Thyroid gland (tissue), 4 donors: Measurements from ENCODE around the gene THSD7A.

Experiments
- POLR2A ChIP-seq, 2 donors: fragments of 450-650 bp; IDR thresholded peaks; one replicate each; pipeline ENCODE4 v1.6.1; 2017; ENCODE audit warnings: antibody characterized with exemption in 2 of 2, mild to moderate bottlenecking in 2 of 2, moderate library complexity in 1 of 2
- TF ChIP-seq, protein P1 (sequence below), 6 experiments: fragments of 200-600 bp in 3 of 6; fragments of 450-650 bp in 3 of 6; sonication (generic) in 3 of 6; IDR thresholded peaks; one replicate each; pipeline ENCODE4 v1.5.1; 2016 to 2019; ENCODE audit warnings: antibody characterized with exemption in 6 of 6, mild to moderate bottlenecking in 2 of 6, inconsistent platforms in 1 of 6, moderate library complexity in 1 of 6

DNA sequence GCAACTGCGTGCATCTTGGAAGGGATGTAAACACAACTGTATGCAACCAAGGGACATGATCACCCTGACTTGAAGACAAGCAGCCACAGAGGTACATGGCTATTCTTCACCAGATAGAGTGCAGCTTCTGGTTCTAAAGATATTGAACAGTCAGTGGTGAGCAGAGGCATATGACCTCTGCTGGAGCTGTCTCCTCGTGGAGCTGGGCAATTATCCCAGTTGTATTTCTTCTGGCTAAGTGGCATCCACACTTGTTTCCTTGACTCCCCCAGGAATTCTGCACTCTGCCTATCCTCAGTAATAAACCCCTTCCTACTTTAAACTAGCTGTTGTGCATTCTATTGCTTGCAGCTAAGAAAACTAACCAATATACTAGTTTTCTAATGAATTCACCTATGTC lies 216.8 kb downstream of the THSD7A start:
- TF ChIP-seq, protein P1, sequence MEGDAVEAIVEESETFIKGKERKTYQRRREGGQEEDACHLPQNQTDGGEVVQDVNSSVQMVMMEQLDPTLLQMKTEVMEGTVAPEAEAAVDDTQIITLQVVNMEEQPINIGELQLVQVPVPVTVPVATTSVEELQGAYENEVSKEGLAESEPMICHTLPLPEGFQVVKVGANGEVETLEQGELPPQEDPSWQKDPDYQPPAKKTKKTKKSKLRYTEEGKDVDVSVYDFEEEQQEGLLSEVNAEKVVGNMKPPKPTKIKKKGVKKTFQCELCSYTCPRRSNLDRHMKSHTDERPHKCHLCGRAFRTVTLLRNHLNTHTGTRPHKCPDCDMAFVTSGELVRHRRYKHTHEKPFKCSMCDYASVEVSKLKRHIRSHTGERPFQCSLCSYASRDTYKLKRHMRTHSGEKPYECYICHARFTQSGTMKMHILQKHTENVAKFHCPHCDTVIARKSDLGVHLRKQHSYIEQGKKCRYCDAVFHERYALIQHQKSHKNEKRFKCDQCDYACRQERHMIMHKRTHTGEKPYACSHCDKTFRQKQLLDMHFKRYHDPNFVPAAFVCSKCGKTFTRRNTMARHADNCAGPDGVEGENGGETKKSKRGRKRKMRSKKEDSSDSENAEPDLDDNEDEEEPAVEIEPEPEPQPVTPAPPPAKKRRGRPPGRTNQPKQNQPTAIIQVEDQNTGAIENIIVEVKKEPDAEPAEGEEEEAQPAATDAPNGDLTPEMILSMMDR (IDR thresholded peaks at IDR 0.05), result no peak
- TF ChIP-seq POLR2A (IDR thresholded peaks at IDR 0.05), result no peak
